Measurements from ENCODE around the gene PCOLCE2.

DNA sequence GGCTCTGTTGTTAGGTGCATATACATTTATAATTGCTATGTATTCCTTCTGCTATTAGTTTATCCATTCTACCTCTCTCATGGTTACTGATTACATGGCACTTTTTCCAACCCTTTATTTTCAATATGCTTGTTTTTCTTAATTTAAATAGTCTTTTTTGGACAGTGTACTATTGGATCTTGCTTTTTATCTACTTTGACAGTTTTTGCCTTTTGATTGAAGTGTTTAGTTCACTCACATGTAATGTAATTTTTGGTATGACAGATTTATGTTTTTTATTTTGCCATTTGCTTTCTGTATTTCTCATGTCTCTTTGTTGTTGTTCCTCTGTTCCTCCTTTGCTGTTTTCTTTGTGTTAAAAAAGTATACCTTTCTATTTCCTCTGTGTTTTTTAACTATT is 120.5 kb downstream of the PCOLCE2 start:
- TF ChIP-seq, protein P1, sequence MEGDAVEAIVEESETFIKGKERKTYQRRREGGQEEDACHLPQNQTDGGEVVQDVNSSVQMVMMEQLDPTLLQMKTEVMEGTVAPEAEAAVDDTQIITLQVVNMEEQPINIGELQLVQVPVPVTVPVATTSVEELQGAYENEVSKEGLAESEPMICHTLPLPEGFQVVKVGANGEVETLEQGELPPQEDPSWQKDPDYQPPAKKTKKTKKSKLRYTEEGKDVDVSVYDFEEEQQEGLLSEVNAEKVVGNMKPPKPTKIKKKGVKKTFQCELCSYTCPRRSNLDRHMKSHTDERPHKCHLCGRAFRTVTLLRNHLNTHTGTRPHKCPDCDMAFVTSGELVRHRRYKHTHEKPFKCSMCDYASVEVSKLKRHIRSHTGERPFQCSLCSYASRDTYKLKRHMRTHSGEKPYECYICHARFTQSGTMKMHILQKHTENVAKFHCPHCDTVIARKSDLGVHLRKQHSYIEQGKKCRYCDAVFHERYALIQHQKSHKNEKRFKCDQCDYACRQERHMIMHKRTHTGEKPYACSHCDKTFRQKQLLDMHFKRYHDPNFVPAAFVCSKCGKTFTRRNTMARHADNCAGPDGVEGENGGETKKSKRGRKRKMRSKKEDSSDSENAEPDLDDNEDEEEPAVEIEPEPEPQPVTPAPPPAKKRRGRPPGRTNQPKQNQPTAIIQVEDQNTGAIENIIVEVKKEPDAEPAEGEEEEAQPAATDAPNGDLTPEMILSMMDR (IDR thresholded peaks at IDR 0.05): no peak
- TF ChIP-seq POLR2A (IDR thresholded peaks at IDR 0.05): no peak

Measured in adrenal gland (tissue), 5 donors.